ENCODE data around the gene TBC1D14.
A peak's percentile ranks its signal among the peaks of the same experiment; 100 is the strongest.
"Not testable (repeated sequence)": the region's sequence is repeated elsewhere in the genome, so short reads cannot be mapped to it uniquely, and the experiment has no call there.

The TBC1D14 gene

GRCh38 chr4:6956087-6956433 lies 46.4 kb downstream of the TBC1D14 start:
- no peak for DNase-seq

GRCh38 chr4:6956434-6957147 lies 47.0 kb downstream of the TBC1D14 start:
- no peak for DNase-seq

- no peak for DNase-seq
Observed at GRCh38 chr4:6957148-6957520, 47.5 kb downstream of the TBC1D14 start.

- DNase-seq = no peak
Observed at GRCh38 chr4:6957994-6958393, 48.4 kb downstream of the TBC1D14 start.

GRCh38 chr4:6959261-6959660 lies 49.6 kb downstream of the TBC1D14 start:
- DNase-seq = no peak

GRCh38 chr4:6960154-6960553 lies 50.5 kb downstream of the TBC1D14 start:
- peak; percentile 62 for DNase-seq

- no peak for DNase-seq
Observed at GRCh38 chr4:6960628-6961412, 51.2 kb downstream of the TBC1D14 start.

GRCh38 chr4:6961496-6962210 lies 52.0 kb downstream of the TBC1D14 start:
- DNase-seq = no peak

- no peak for DNase-seq
Observed at GRCh38 chr4:6962211-6963041, 52.8 kb downstream of the TBC1D14 start.

- DNase-seq = no peak
Observed at GRCh38 chr4:6963139-6963611, 53.5 kb downstream of the TBC1D14 start.

- DNase-seq = no peak
Observed at GRCh38 chr4:6964858-6965257, 55.2 kb downstream of the TBC1D14 start.

GRCh38 chr4:6965329-6965728 lies 55.7 kb downstream of the TBC1D14 start:
- DNase-seq = peak; percentile 41

GRCh38 chr4:6967846-6968340 lies 58.3 kb downstream of the TBC1D14 start:
- no peak for DNase-seq

- no peak for DNase-seq
Observed at GRCh38 chr4:6968496-6968895, 58.9 kb downstream of the TBC1D14 start.

- DNase-seq = no peak
Observed at GRCh38 chr4:6969826-6970800, 60.5 kb downstream of the TBC1D14 start.

- DNase-seq = no peak
Observed at GRCh38 chr4:6971536-6972374, 62.1 kb downstream of the TBC1D14 start.

- no peak for DNase-seq
Observed at GRCh38 chr4:6972375-6972650, 62.7 kb downstream of the TBC1D14 start.

- no peak for DNase-seq
Observed at GRCh38 chr4:6972911-6973310, 63.3 kb downstream of the TBC1D14 start.

- DNase-seq = peak; percentile 52
Observed at GRCh38 chr4:6974138-6974848, 64.7 kb downstream of the TBC1D14 start.

GRCh38 chr4:6977846-6978245 lies 68.2 kb downstream of the TBC1D14 start:
- DNase-seq = not testable (repeated sequence)
